WTC11 (cell line): ENCODE measurements around the gene SULT2B1. TPM values are rescaled to one million over a fixed set of nuclear protein-coding genes. Genes with fewer than 3 reads are reported as not detected.
A peak's percentile ranks its signal among the peaks of the same experiment; 100 is the strongest.

Experiments
- ATAC-seq: fragments of 200-7000 bp; cut with Tn5 transposase; 2 replicates; pipeline ENCODE4 v1.10.0; 2021; ENCODE audit warnings: mild to moderate bottlenecking, moderate library complexity
- CTCF ChIA-PET: fragments of 300-600 bp; sonication (Branson Sonifier 250); formaldehyde crosslinking; loops from one replicate; lab custom pipeline; 2021; ENCODE audit warnings: antibody characterized with exemption; lab: Charles Lee
- POLR2A ChIA-PET: fragments of 350-600 bp; sonication (Branson Sonifier 250); formaldehyde crosslinking; loops from one replicate; lab custom pipeline; 2021; ENCODE audit warnings: antibody characterized with exemption; lab: Charles Lee
- DNase-seq: peaks from one replicate; pipeline ENCODE4 v3.0.0; 2021; ENCODE audit warnings: low spot score
- H3K27ac Mint-ChIP-seq: 2 replicates; pipeline ENCODE4 v1.8.0; 2021; ENCODE audit warnings: mixed read lengths
- H3K27me3 Mint-ChIP-seq: 2 replicates; pipeline ENCODE4 v1.8.0; 2021; ENCODE audit warnings: low read depth, mild to moderate bottlenecking, moderate library complexity, mixed read lengths
- H3K36me3 Mint-ChIP-seq: 2 replicates; pipeline ENCODE4 v1.8.0; 2021; ENCODE audit warnings: mixed read lengths
- H3K4me1 Mint-ChIP-seq: 2 replicates; pipeline ENCODE4 v1.8.0; 2022; ENCODE audit warnings: mixed read lengths
- H3K4me3 Mint-ChIP-seq: 2 replicates; pipeline ENCODE4 v1.8.0; 2021; ENCODE audit warnings: mild to moderate bottlenecking, moderate library complexity, mixed read lengths
- H3K9me3 Mint-ChIP-seq: 2 replicates; pipeline ENCODE4 v1.8.0; 2021; ENCODE audit warnings: mixed read lengths
- ARID4B ChIP-seq: sonication (generic); formaldehyde crosslinking; IDR thresholded peaks from 2 replicates; pipeline ENCODE4 v1.8.0; 2023; ENCODE audit warnings: missing genetic modification reagents, mild to moderate bottlenecking, borderline replicate concordance
- ATF6 ChIP-seq: sonication (generic); formaldehyde crosslinking; IDR thresholded peaks from 2 replicates; pipeline ENCODE4 v1.8.1; 2023; ENCODE audit warnings: mild to moderate bottlenecking, missing genetic modification reagents
- CDX4 ChIP-seq: fragments of 250-450 bp; sonication (Bioruptor Pico); IDR thresholded peaks from 2 replicates; pipeline ENCODE4 v1.9.0; 2021; ENCODE audit warnings: moderate library complexity, mild to moderate bottlenecking, inconsistent platforms, borderline replicate concordance
- CREM ChIP-seq: sonication (generic); formaldehyde crosslinking; IDR thresholded peaks from 2 replicates; pipeline ENCODE4 v1.8.1; 2022; ENCODE audit warnings: mild to moderate bottlenecking, missing genetic modification reagents, moderate library complexity
- ELF4 ChIP-seq: sonication (generic); formaldehyde crosslinking; IDR thresholded peaks from 2 replicates; pipeline ENCODE4 v1.8.1; 2022; ENCODE audit warnings: low read depth, mild to moderate bottlenecking, moderate library complexity, missing genetic modification reagents
- ETV6 ChIP-seq: sonication (generic); formaldehyde crosslinking; IDR thresholded peaks from 2 replicates; pipeline ENCODE4 v1.8.1; 2022; ENCODE audit warnings: mild to moderate bottlenecking, missing genetic modification reagents
- FOXK1 ChIP-seq: sonication (generic); formaldehyde crosslinking; IDR thresholded peaks from 2 replicates; pipeline ENCODE4 v1.8.0; 2022; ENCODE audit warnings: mild to moderate bottlenecking, moderate library complexity, missing genetic modification reagents
- FOXP1 ChIP-seq: sonication (generic); formaldehyde crosslinking; IDR thresholded peaks from 2 replicates; pipeline ENCODE4 v1.8.0; 2022; ENCODE audit warnings: missing genetic modification reagents, mild to moderate bottlenecking, moderate library complexity, borderline replicate concordance
- JUN ChIP-seq: sonication (generic); formaldehyde crosslinking; IDR thresholded peaks from 2 replicates; pipeline ENCODE4 v1.8.0; 2023; ENCODE audit warnings: mild to moderate bottlenecking, missing genetic modification reagents
- OVOL2 ChIP-seq: fragments of 250-450 bp; sonication (Bioruptor Pico); IDR thresholded peaks from 2 replicates; pipeline ENCODE4 v1.9.0; 2021; ENCODE audit warnings: mild to moderate bottlenecking, borderline replicate concordance
- STAT6 ChIP-seq: sonication (generic); formaldehyde crosslinking; conservative IDR thresholded peaks from 2 replicates; pipeline ENCODE4 v1.8.1; 2023; ENCODE audit warnings: mild to moderate bottlenecking, low read depth, missing genetic modification reagents, moderate library complexity
- USF2 ChIP-seq: sonication (generic); formaldehyde crosslinking; IDR thresholded peaks from 2 replicates; pipeline ENCODE4 v1.8.1; 2023; ENCODE audit warnings: mild to moderate bottlenecking, missing genetic modification reagents, moderate library complexity
- ZBTB43 ChIP-seq: sonication (generic); formaldehyde crosslinking; IDR thresholded peaks from 2 replicates; pipeline ENCODE4 v1.8.1; 2023; ENCODE audit warnings: mild to moderate bottlenecking, missing genetic modification reagents
- ZMAT4 ChIP-seq: fragments of 250-450 bp; sonication (Bioruptor Pico); IDR thresholded peaks from 2 replicates; pipeline ENCODE4 v1.9.0; 2021; ENCODE audit warnings: mild to moderate bottlenecking
- ZNF317 ChIP-seq: sonication (generic); formaldehyde crosslinking; IDR thresholded peaks from 2 replicates; pipeline ENCODE4 v1.8.1; 2023; ENCODE audit warnings: low read depth, mild to moderate bottlenecking, moderate library complexity, missing genetic modification reagents, borderline replicate concordance
- ZNF671 ChIP-seq: fragments of 250-450 bp; sonication (Bioruptor Pico); IDR thresholded peaks from 2 replicates; pipeline ENCODE4 v1.8.0; 2021; ENCODE audit warnings: mild to moderate bottlenecking
- total RNA-seq: library from RNA; stranded (reverse); gene quantifications from 3 replicates; pipeline ENCODE4 v1.2.3, GENCODE V29; 2021

SULT2B1 gene
- total RNA-seq, 1 experiment from 2014 or later = 0.96 TPM

GRCh38 chr19:48571378-48572162 is 19.6 kb downstream of the SULT2B1 start:
- peaks cover 15% of the 10 kb centered on the region for H3K4me1 Mint-ChIP-seq
- no peaks in the 10 kb centered on the region for H3K9me3 Mint-ChIP-seq
- no peaks in the 10 kb centered on the region for H3K36me3 Mint-ChIP-seq
- TF ChIP-seq JUN (CRISPR knock-in tag) = no peak
- no peak for TF ChIP-seq ZNF317
- TF ChIP-seq STAT6 = no peak
- TF ChIP-seq ATF6 (CRISPR knock-in tag) = no peak
- TF ChIP-seq ZMAT4 (CRISPR knock-in tag) = no peak
- no peak for TF ChIP-seq USF2 (CRISPR knock-in tag)
- no peak for TF ChIP-seq CDX4 (CRISPR knock-in tag)
- TF ChIP-seq FOXP1 (CRISPR knock-in tag) = no peak
- TF ChIP-seq OVOL2 (CRISPR knock-in tag) = no peak
- TF ChIP-seq ZBTB43 (CRISPR knock-in tag) = no peak
- TF ChIP-seq FOXK1 (CRISPR knock-in tag) = no peak
- no peak for TF ChIP-seq ARID4B (CRISPR knock-in tag)
- TF ChIP-seq ETV6 (CRISPR knock-in tag) = no peak
- TF ChIP-seq ELF4 = no peak
- no peak for TF ChIP-seq CREM (CRISPR knock-in tag)
- no peak for TF ChIP-seq ZNF671 (CRISPR knock-in tag)
- CTCF ChIA-PET = interaction anchor here (0.8 to 1.5 kb wide), 2 partner anchors 66 to 82 kb away, joined by 3 read pairs; no protein-coding TSS in a partner anchor
- 0 out of 2 replicates have a peak overlapping the region, but pooled peaks have one; percentile 13 for H3K27ac Mint-ChIP-seq
- ATAC-seq (no peak), DNase-seq (no peak)
- peaks cover 6% of the 10 kb centered on the region; the same call in 1 of the 2 replicates for H3K27me3 Mint-ChIP-seq
- POLR2A ChIA-PET = no interaction called here
- H3K4me3 Mint-ChIP-seq = no peak overlapping the region
